HepG2 (cell line): Measurements from ENCODE around the gene ADIRF. TPM values are rescaled to one million over a fixed set of nuclear protein-coding genes. Genes with fewer than 3 reads are reported as not detected.

Experiments
- CSRNP2 ChIP-seq: sonication (generic); formaldehyde crosslinking; conservative IDR thresholded peaks from 2 replicates; pipeline ENCODE4 v1.8.0; 2022; ENCODE audit warnings: low read depth, missing genetic modification reagents
- JARID2 ChIP-seq: sonication (generic); formaldehyde crosslinking; IDR thresholded peaks from 2 replicates; pipeline ENCODE4 v1.8.1; 2023; ENCODE audit warnings: missing genetic modification reagents, inconsistent platforms; ENCODE audit not compliant: insufficient replicate concordance
- MYNN ChIP-seq: sonication (generic); formaldehyde crosslinking; IDR thresholded peaks from 2 replicates; pipeline ENCODE4 v1.4.0; 2020; ENCODE audit warnings: mild to moderate bottlenecking, low read depth, missing genetic modification reagents
- MZF1 ChIP-seq: sonication (generic); formaldehyde crosslinking; IDR thresholded peaks from 2 replicates; pipeline ENCODE4 v1.8.1; 2023; ENCODE audit warnings: mild to moderate bottlenecking, missing genetic modification reagents, borderline replicate concordance
- PATZ1 ChIP-seq: sonication (generic); formaldehyde crosslinking; IDR thresholded peaks from 2 replicates; pipeline ENCODE4 v1.4.0; 2020; ENCODE audit warnings: missing genetic modification reagents
- PRPF4 ChIP-seq: fragments of 200-400 bp; formaldehyde crosslinking; IDR thresholded peaks from 2 replicates; pipeline ENCODE4 v1.6.1; 2016; ENCODE audit warnings: low read length, low read depth; ENCODE audit not compliant: poor library complexity, severe bottlenecking
- TFDP2 ChIP-seq: sonication (generic); formaldehyde crosslinking; IDR thresholded peaks from 2 replicates; pipeline ENCODE4 v1.4.0; 2020; ENCODE audit warnings: missing genetic modification reagents
- ZFP62 ChIP-seq: sonication (generic); formaldehyde crosslinking; IDR thresholded peaks from 2 replicates; pipeline ENCODE4 v1.4.0; 2020; ENCODE audit warnings: missing genetic modification reagents
- ZNF101 ChIP-seq: sonication (generic); formaldehyde crosslinking; IDR thresholded peaks from 2 replicates; pipeline ENCODE4 v1.4.0; 2020; ENCODE audit warnings: mild to moderate bottlenecking, low read depth, missing genetic modification reagents, borderline replicate concordance
- ZNF646 ChIP-seq: sonication (generic); formaldehyde crosslinking; IDR thresholded peaks from 2 replicates; pipeline ENCODE4 v1.9.0; 2021; ENCODE audit warnings: mild to moderate bottlenecking, missing genetic modification reagents
- ZNF776 ChIP-seq: sonication (generic); formaldehyde crosslinking; IDR thresholded peaks from 2 replicates; pipeline ENCODE4 v1.4.0; 2020; ENCODE audit warnings: mild to moderate bottlenecking, missing genetic modification reagents
- polyA plus RNA-seq, 8 experiments: library from polyadenylated mRNA; depleted of rRNA in 3 of 8; stranded (reverse) in 7 of 8; unstranded in 1 of 8; fragments of >200 nt; fragmentation: Illumina TruSeq in 4 of 8; extraction: Trizol in 4 of 8; gene quantifications; 2 replicates each; pipeline versions ENCODE4 v1.2.1 to v1.2.3, GENCODE V29; 2011 to 2016; ENCODE audit warnings: low read depth in 4 of 8, missing spikeins in 1 of 8, mixed read lengths in 1 of 8; ENCODE audit not compliant: insufficient read depth in 1 of 8
- total RNA-seq, 5 experiments: library from RNA; depleted of rRNA; stranded (reverse); fragments of >200 nt; fragmentation: Illumina TruSeq; extraction: Trizol; gene quantifications; 2 replicates each; pipeline ENCODE4 v1.2.3, GENCODE V29; 2016; ENCODE audit warnings: low read depth in 1 of 5

ADIRF gene
- total and polyA plus RNA-seq, 2 of the 13 experiments (the other 11 are each of a cell fraction or from before 2014, with no cell fraction given): 0.13 to 0.40 TPM

- TF ChIP-seq ZNF646 (peak; percentile 71), JARID2 (CRISPR knock-in tag) (peak; percentile 58), PATZ1 (peak; percentile 84), PRPF4 (no peak), CSRNP2 (CRISPR knock-in tag) (no peak), ZFP62 (no peak), MYNN (CRISPR knock-in tag) (no peak), ZNF776 (CRISPR knock-in tag) (no peak), MZF1 (CRISPR knock-in tag) (no peak), TFDP2 (CRISPR knock-in tag) (no peak), ZNF101 (CRISPR knock-in tag) (no peak)
Observed at GRCh38 chr10:86960003-86960862, 8.0 kb upstream of the ADIRF start (continued).
